GM12878 (cell line): ENCODE results near the gene DIRAS3. TPM values are rescaled to one million over a fixed set of nuclear protein-coding genes. Genes with fewer than 3 reads are reported as not detected.

Experiments used
- ATAC-seq: fragments of 200-7000 bp; cut with Tn5 transposase; 3 replicates; pipeline ENCODE4 v1.9.1; 2020; ENCODE audit warnings: mild to moderate bottlenecking, moderate library complexity
- BruUV-seq: library from RNA; stranded (reverse); fragments of 400-500 nt; replicated peaks from 2 replicates; lab custom pipeline; 2021; lab: Mats Ljungman, UMichigan
- CTCF ChIA-PET: fragments of 300-600 bp; sonication (Branson Sonifier 250); formaldehyde crosslinking; extraction: SDS; loops from one replicate; lab custom pipeline; 2021; ENCODE audit warnings: inconsistent platforms; lab: Yijun Ruan, JAX
- POLR2A ChIA-PET: fragments of 350-600 bp; formaldehyde crosslinking; extraction: SDS; loops from one replicate; lab custom pipeline; 2021; ENCODE audit warnings: inconsistent platforms; lab: Charles Lee
- RAD21 ChIA-PET: fragments of 300-600 bp; sonication (Branson Sonifier 250); formaldehyde crosslinking; loops from one replicate; lab custom pipeline; 2023; ENCODE audit warnings: antibody characterized with exemption; ENCODE audit not compliant: unreplicated experiment; lab: Charles Lee
- SMC1A ChIA-PET: fragments of 300-600 bp; sonication (Branson Sonifier 250); formaldehyde crosslinking; loops from one replicate; lab custom pipeline; 2023; ENCODE audit not compliant: unreplicated experiment, uncharacterized antibody; lab: Charles Lee
- DNase-seq: peaks from one replicate; pipeline ENCODE4 v3.0.0-alpha.2; 2011; ENCODE audit warnings: low read depth, low spot score
- FAIRE-seq: peaks from 3 replicates; lab custom pipeline; 2011; peaks lifted over from hg19 to GRCh38; lab: Jason Lieb, UNC
- H2AFZ ChIP-seq: 2 replicates; pipeline ENCODE4 v1.6.0; 2011; ENCODE audit warnings: low read depth, low read length, control low read depth; ENCODE audit not compliant: control insufficient read depth
- H3K27ac ChIP-seq: 2 replicates; pipeline ENCODE4 v1.5.1; 2011; ENCODE audit warnings: control low read depth; ENCODE audit not compliant: control insufficient read depth, insufficient read depth
- H3K27me3 ChIP-seq, 2 experiments: replicated peaks in 1 of 2; 2 replicates each; pipeline versions ENCODE4 v1.6.0 to v1.6.1; 2011; ENCODE audit warnings: low read length in 1 of 2; ENCODE audit not compliant: control insufficient read depth in 2 of 2, insufficient read depth in 2 of 2
- H3K36me3 ChIP-seq, 2 experiments: 2 replicates each; pipeline ENCODE4 v1.5.1; 2011; ENCODE audit warnings: low read length in 1 of 2; ENCODE audit not compliant: control insufficient read depth in 2 of 2, insufficient read depth in 2 of 2
- H3K4me1 ChIP-seq: 2 replicates; pipeline ENCODE4 v1.6.1; 2011; ENCODE audit warnings: mild to moderate bottlenecking, low read length, moderate library complexity, mixed read lengths; ENCODE audit not compliant: control insufficient read depth, insufficient read depth
- H3K4me2 ChIP-seq: 2 replicates; pipeline ENCODE4 v1.6.0; 2011; ENCODE audit warnings: control low read depth; ENCODE audit not compliant: control insufficient read depth, insufficient read depth
- H3K4me3 ChIP-seq: fragments of 200-600 bp; sonication (generic); 2 replicates; pipeline ENCODE4 v1.5.1; 2016
- H3K79me2 ChIP-seq: 2 replicates; pipeline ENCODE4 v1.6.0; 2011; ENCODE audit warnings: low read length; ENCODE audit not compliant: control insufficient read depth, insufficient read depth
- H3K9ac ChIP-seq: 2 replicates; pipeline ENCODE4 v1.8.0; 2011; ENCODE audit warnings: low read length, control low read depth, mixed read lengths; ENCODE audit not compliant: control insufficient read depth, insufficient read depth
- H3K9me3 ChIP-seq: replicated peaks from 3 replicates; pipeline ENCODE4 v1.5.1; 2011; ENCODE audit warnings: mild to moderate bottlenecking, low read length; ENCODE audit not compliant: control insufficient read depth, insufficient read depth
- H4K20me1 ChIP-seq: 2 replicates; pipeline ENCODE4 v1.6.0; 2011; ENCODE audit not compliant: control insufficient read depth, insufficient read depth
- JUNB ChIP-seq: IDR thresholded peaks from 2 replicates; pipeline ENCODE4 v1.6.1; 2016; ENCODE audit warnings: antibody characterized with exemption, mild to moderate bottlenecking
- MAX ChIP-seq: IDR thresholded peaks from 2 replicates; pipeline ENCODE4 v1.6.1; 2012; ENCODE audit warnings: low read depth, low read length, improper control_type of control experiment
- MEF2A ChIP-seq: IDR thresholded peaks from 2 replicates; pipeline ENCODE4 v1.6.1; 2011; ENCODE audit warnings: low read depth, mild to moderate bottlenecking, low read length, moderate library complexity; ENCODE audit not compliant: insufficient read depth
- MEF2B ChIP-seq: fragments of 450-650 bp; IDR thresholded peaks from 2 replicates; pipeline ENCODE4 v1.6.1; 2018; ENCODE audit warnings: mild to moderate bottlenecking, moderate library complexity; ENCODE audit not compliant: partially characterized antibody, poor library complexity, severe bottlenecking
- NFIC ChIP-seq: IDR thresholded peaks from 2 replicates; pipeline ENCODE4 v1.6.1; 2012; ENCODE audit warnings: low read depth, mild to moderate bottlenecking, inconsistent platforms, low read length, moderate library complexity
- NR2F1 ChIP-seq: fragments of 450-650 bp; conservative IDR thresholded peaks from 2 replicates; pipeline ENCODE4 v1.6.1; 2017; ENCODE audit warnings: mild to moderate bottlenecking
- SREBF1 ChIP-seq: IDR thresholded peaks from 2 replicates; pipeline ENCODE4 v1.6.1; 2012; ENCODE audit warnings: mild to moderate bottlenecking, low read length
- TAF1 ChIP-seq: IDR thresholded peaks from 2 replicates; pipeline ENCODE4 v1.6.1; 2011; ENCODE audit warnings: mild to moderate bottlenecking, low read depth, low read length, borderline replicate concordance
- TCF3 ChIP-seq: IDR thresholded peaks from 2 replicates; pipeline ENCODE4 v1.6.1; 2012; ENCODE audit warnings: low read depth, mild to moderate bottlenecking, low read length, borderline replicate concordance; ENCODE audit not compliant: insufficient read depth
- WGBS: methylation state at CpG from one replicate; pipeline ENCODE4 v1.1.6; 2016; ENCODE audit warnings: low lambda C conversion rate; ENCODE audit not compliant: insufficient replicate concordance, insufficient coverage; ENCODE audit errors: missing lambda C conversion rate; 5-methylcytosine and 5-hydroxymethylcytosine counted together
- in situ Hi-C: fragments of 300-500 bp; cut with MboI; formaldehyde crosslinking; loops from 9 replicates; pipeline ENCODE4 v1.14.3; 2018; ENCODE audit warnings: mixed read lengths
- intact Hi-C: fragments of 100-400 bp; cut with micrococcal nuclease; formaldehyde crosslinking; loops from one replicate; pipeline ENCODE4 v1.14.2; 2022; ENCODE audit not compliant: unreplicated experiment
- polyA plus RNA-seq, 11 experiments: library from polyadenylated mRNA; depleted of rRNA in 4 of 11; unstranded in 6 of 11; stranded (reverse) in 5 of 11; fragments of >200 nt; fragmentation: Nextera tagmentation in 4 of 11; fragmentation: Illumina TruSeq in 1 of 11; extraction: Ambion mirVana in 4 of 11; extraction: Trizol in 1 of 11; gene quantifications; 1 replicate in 1 of 11; 2 replicates in 10 of 11; pipeline versions ENCODE4 v1.2.1 to v1.2.3, GENCODE V29; 2011 to 2016; ENCODE audit warnings: inconsistent platforms in 2 of 11, missing spikeins in 2 of 11, low read depth in 1 of 11
- total RNA-seq, 4 experiments: library from RNA; depleted of rRNA in 3 of 4; stranded (reverse); fragments of >200 nt in 3 of 4; fragmentation: Illumina TruSeq in 1 of 4; extraction: Trizol in 1 of 4; gene quantifications; 2 replicates each; pipeline versions ENCODE4 v1.2.1 to v1.2.3, GENCODE V29; 2013 to 2021

Gene DIRAS3
- total and polyA plus RNA-seq, 10 of the 15 experiments (the other 5 are each of a cell fraction or from before 2014, with no cell fraction given) = not detected

DNA sequence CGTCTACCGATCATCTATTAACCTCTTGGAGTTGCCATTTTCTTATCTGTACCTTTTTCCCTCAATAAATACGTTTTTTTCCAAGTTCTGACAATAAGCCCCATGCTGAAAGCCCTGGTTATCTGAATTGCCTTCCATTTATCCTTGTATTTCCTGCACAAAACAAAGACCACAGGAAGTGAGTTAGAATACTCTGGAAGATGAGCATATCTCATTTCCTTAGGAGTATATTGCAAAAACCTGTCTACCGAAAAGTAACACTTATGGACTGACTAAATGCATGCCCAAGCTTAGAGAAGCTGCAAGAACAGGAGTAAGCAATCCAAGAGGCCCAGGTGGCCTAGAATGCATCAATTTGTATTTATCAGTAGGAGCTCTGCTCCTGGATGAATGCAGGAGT is 39.9 kb downstream of the DIRAS3 start:
- no peak overlapping the region for H3K9ac ChIP-seq
- H3K79me2 ChIP-seq = no peaks in the 10 kb centered on the region
- no peaks in the 10 kb centered on the region for H3K36me3 ChIP-seq
- in situ Hi-C loops = no loop called here
- DNase-seq (no peak), FAIRE-seq (no peak), ATAC-seq (no peak)
- RAD21 ChIA-PET = interaction anchor here (0.9 to 3.0 kb wide), 11 partner anchors 153 to 484 kb away, joined by 3 to 30 read pairs (median 5); no protein-coding TSS in a partner anchor
- no peak overlapping the region for H3K27ac ChIP-seq
- no peaks in the 10 kb centered on the region for H3K9me3 ChIP-seq
- TF ChIP-seq NFIC (no peak), TAF1 (no peak), MAX (no peak), TCF3 (no peak), MEF2A (no peak), NR2F1 (no peak), SREBF1 (no peak), JUNB (no peak), MEF2B (no peak)
- H3K4me1 ChIP-seq = no peaks in the 10 kb centered on the region
- SMC1A ChIA-PET = interaction anchor here (0.5 to 3.9 kb wide), 8 partner anchors 32 to 478 kb away, joined by 3 to 37 read pairs (median 4); no protein-coding TSS in a partner anchor
- POLR2A ChIA-PET = interaction anchor here (1.0 kb wide), 1 partner anchor 245 kb away, joined by 4 read pairs; no protein-coding TSS in a partner anchor
- 4% methylated on average over 4 of the region's 4 CpGs for WGBS
- CTCF ChIA-PET = interaction anchor here (0.5 to 4.4 kb wide), 13 partner anchors 9 to 477 kb away, joined by 3 to 54 read pairs (median 5); no protein-coding TSS in a partner anchor
- intact Hi-C loops = no loop called here
- no peak overlapping the region for H2AFZ ChIP-seq
- H3K4me2 ChIP-seq = no peak overlapping the region
- H3K27me3 ChIP-seq = no peaks in the 10 kb centered on the region
- no peak overlapping the region for H3K4me3 ChIP-seq
- no peaks in the 10 kb centered on the region for H4K20me1 ChIP-seq
- BruUV-seq = no TSS peak
